GM10248 (cell line): ENCODE results near the gene ENC1.

Source experiments
- CTCF ChIA-PET: fragments of 300-600 bp; sonication (Branson Sonifier 250); formaldehyde crosslinking; extraction: SDS; loops from one replicate; lab custom pipeline; 2021; ENCODE audit warnings: antibody characterized with exemption; lab: Yijun Ruan, JAX
- POLR2A ChIA-PET: fragments of 350-650 bp; sonication (Branson Sonifier 250); formaldehyde crosslinking; extraction: SDS; loops from one replicate; lab custom pipeline; 2020; ENCODE audit warnings: antibody characterized with exemption; lab: Yijun Ruan, JAX
- DNase-seq: peaks from one replicate; pipeline ENCODE4 v3.0.0; 2012; ENCODE audit errors: extremely low spot score
- CTCF ChIP-seq: IDR thresholded peaks from 2 replicates; pipeline ENCODE4 v1.5.1; 2012; ENCODE audit warnings: mild to moderate bottlenecking, low read depth; ENCODE audit errors: extremely low read depth, missing control alignments, control extremely low read depth

The ENC1 gene

GRCh38 chr5:74588415-74588814, 52.1 kb downstream of the ENC1 start:
- DNase-seq = no peak
- ChIA-PET CTCF (interaction anchor here (1.1 to 1.2 kb wide), 2 partner anchors 14 to 52 kb away, joined by 3 read pairs; partner anchors contain the start of gene ENC1), POLR2A (no interaction called here)
- TF ChIP-seq CTCF = no peak

DNA sequence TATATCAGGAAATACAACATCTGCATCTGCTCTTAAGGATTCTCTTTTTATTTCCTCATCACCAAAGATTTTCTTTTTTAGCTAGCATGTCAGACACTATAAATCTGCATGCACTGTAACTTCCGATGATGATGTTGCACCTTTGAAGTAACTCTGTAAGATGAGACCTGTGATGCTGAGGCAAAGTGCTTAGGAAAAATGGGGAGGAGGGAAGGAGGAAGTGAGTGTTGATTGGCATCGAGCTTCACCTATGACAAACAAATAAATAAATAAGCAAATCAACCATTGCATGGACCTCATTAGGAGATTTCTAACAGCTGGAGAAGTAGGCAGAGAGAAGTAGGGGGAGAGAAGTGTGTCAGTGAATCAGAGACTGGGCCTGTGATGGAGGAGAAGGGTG, 52.6 kb downstream of the ENC1 start:
- DNase-seq = no peak
- no peak for TF ChIP-seq CTCF
- ChIA-PET POLR2A (no interaction called here), CTCF (interaction anchor here (1.1 to 1.2 kb wide), 2 partner anchors 15 to 53 kb away, joined by 3 read pairs; partner anchors contain the start of gene ENC1)

DNA sequence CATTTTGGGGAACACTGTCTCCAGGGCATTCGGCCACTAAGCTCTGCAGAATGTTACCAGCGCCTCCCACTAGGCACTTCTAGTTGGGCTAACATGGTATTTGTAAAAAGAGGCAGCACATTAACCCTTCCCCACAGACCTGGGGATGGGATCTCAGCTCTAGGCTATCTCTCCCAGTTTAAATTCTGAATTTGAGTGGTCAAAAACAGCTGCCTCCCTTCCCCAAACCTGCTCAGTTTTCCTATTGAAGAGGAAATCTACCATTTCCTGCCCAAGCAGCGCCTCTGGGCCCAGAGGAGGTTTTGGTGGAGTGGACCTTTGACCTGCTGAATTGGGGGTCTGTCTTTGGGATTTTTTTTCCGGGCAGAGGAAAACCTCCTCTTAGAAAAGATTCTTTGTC, 53.2 kb downstream of the ENC1 start:
- no peak for DNase-seq
- POLR2A ChIA-PET = no interaction called here
- CTCF ChIA-PET = interaction anchor here (1.1 to 1.3 kb wide), 2 partner anchors 11 to 16 kb away, joined by 3 read pairs; no protein-coding TSS in a partner anchor
- TF ChIP-seq CTCF = no peak

- no peak for TF ChIP-seq CTCF
- ChIA-PET CTCF (interaction anchor here (1.3 kb wide), 1 partner anchor 10 kb away, joined by 3 read pairs; no protein-coding TSS in a partner anchor), POLR2A (no interaction called here)
- DNase-seq = no peak
These were observed 53.7 kb downstream of the ENC1 start for GRCh38 chr5:74586856-74587255.

GRCh38 chr5:74582853-74583252, 57.7 kb downstream of the ENC1 start:
- ChIA-PET POLR2A (no interaction called here), CTCF (no interaction called here)
- no peak for TF ChIP-seq CTCF
- no peak for DNase-seq

GRCh38 chr5:74581988-74582365, 58.6 kb downstream of the ENC1 start:
- no peak for TF ChIP-seq CTCF
- CTCF ChIA-PET = no interaction called here

More at GRCh38 chr5:74581988-74582365, 58.6 kb downstream of the ENC1 start:
- DNase-seq = no peak
- POLR2A ChIA-PET = no interaction called here
